GM10847 (cell line): ENCODE measurements around the gene LRRC4B.

Source experiments
- POLR2A ChIP-seq: IDR thresholded peaks from 2 replicates; pipeline ENCODE4 v1.6.1; 2011; ENCODE audit not compliant: insufficient read length; ENCODE audit errors: extremely low read depth

LRRC4B gene

GRCh38 chr19:50516964-50517703, 51.1 kb downstream of the LRRC4B start:
- TF ChIP-seq POLR2A: no peak

- TF ChIP-seq POLR2A: no peak
Measured at GRCh38 chr19:50516456-50516855, 51.8 kb downstream of the LRRC4B start.

- no peak for TF ChIP-seq POLR2A
Measured at GRCh38 chr19:50515168-50515561, 53.1 kb downstream of the LRRC4B start.

- TF ChIP-seq POLR2A: no peak
Measured at GRCh38 chr19:50514346-50515167, 53.7 kb downstream of the LRRC4B start.

- no peak for TF ChIP-seq POLR2A
Measured at GRCh38 chr19:50513746-50514345, 54.4 kb downstream of the LRRC4B start, which contains the start of gene ASPDH. ASPDH (minus strand) TSS chr19:50513913; CDS start chr19:50513823, 90 bp downstream.

GRCh38 chr19:50512999-50513745, 55.1 kb downstream of the LRRC4B start:
- no peak for TF ChIP-seq POLR2A

GRCh38 chr19:50512112-50512998, 55.9 kb downstream of the LRRC4B start:
- no peak for TF ChIP-seq POLR2A

- TF ChIP-seq POLR2A: peak; percentile 46
Measured at GRCh38 chr19:50511069-50511822, 57.0 kb downstream of the LRRC4B start, which contains the start of gene JOSD2. JOSD2 (minus strand) TSS chr19:50511191; CDS start chr19:50510431, 760 bp downstream.

- TF ChIP-seq POLR2A: no peak
Measured at GRCh38 chr19:50510700-50511068, 57.6 kb downstream of the LRRC4B start.

- TF ChIP-seq POLR2A: no peak
Measured at GRCh38 chr19:50510121-50510670, 58.0 kb downstream of the LRRC4B start.

- TF ChIP-seq POLR2A: no peak
Measured at GRCh38 chr19:50509366-50509765, 58.9 kb downstream of the LRRC4B start.

GRCh38 chr19:50508843-50509190, 59.4 kb downstream of the LRRC4B start:
- TF ChIP-seq POLR2A: no peak

- no peak for TF ChIP-seq POLR2A
Measured at GRCh38 chr19:50507376-50507775, 60.9 kb downstream of the LRRC4B start.
